ENCODE results near the gene IFNGR2.

The IFNGR2 gene

GRCh38 chr21:33386222-33386784 lies 16.9 kb upstream of the IFNGR2 start:
- H3K4me1 ChIP-seq (ENCODE audit: insufficient read depth, low read length): peaks cover 27% of the 10 kb centered on the region
- no peaks in the 10 kb centered on the region for H3K27me3 ChIP-seq (ENCODE audit: insufficient read depth, low read length, poor library complexity)
- DNase-seq: no peak
- no peak overlapping the region for H2AFZ ChIP-seq (ENCODE audit: low read depth, low read length)
- no peak overlapping the region for H3K9ac ChIP-seq (ENCODE audit: low read depth, low read length)
- no peaks in the 10 kb centered on the region for H3K36me3 ChIP-seq (ENCODE audit: insufficient read depth, low read length)
- no peaks in the 10 kb centered on the region for H4K20me1 ChIP-seq (ENCODE audit: insufficient read depth, low read length)
- ATAC-seq (ENCODE audit: insufficient read depth, low read depth): no peak
- H3K4me2 ChIP-seq (ENCODE audit: insufficient read depth, low read length): no peak overlapping the region
- TF ChIP-seq EZH2 (IDR thresholded peaks at IDR 0.05; ENCODE audit: borderline replicate concordance, low read depth, low read length, severe bottlenecking): no peak
- peak; percentile 42 for TF ChIP-seq CTCF (IDR thresholded peaks at IDR 0.05; ENCODE audit: borderline replicate concordance, extremely low read depth, low read length, poor library complexity, severe bottlenecking)
- H3K9me3 ChIP-seq (ENCODE audit: insufficient read depth, low read length, severe bottlenecking): no peaks in the 10 kb centered on the region
- H3K27ac ChIP-seq (ENCODE audit: low read length): no peak overlapping the region
- H3K4me3 ChIP-seq (ENCODE audit: low read depth in 1 of 2, low read length in 2 of 2): no peak overlapping the region
- H3K79me2 ChIP-seq (ENCODE audit: insufficient read depth, low read length): no peaks in the 10 kb centered on the region

GRCh38 chr21:33387294-33387693 lies 15.9 kb upstream of the IFNGR2 start:
- Histone ChIP-seq H3K9ac (ENCODE audit: low read depth, low read length) (no peak overlapping the region), H3K27ac (ENCODE audit: low read length) (no peak overlapping the region), H4K20me1 (ENCODE audit: insufficient read depth, low read length) (no peaks in the 10 kb centered on the region), H3K9me3 (ENCODE audit: insufficient read depth, low read length, severe bottlenecking) (no peaks in the 10 kb centered on the region), H3K4me3 (ENCODE audit: low read depth in 1 of 2, low read length in 2 of 2) (no peak overlapping the region), H3K27me3 (ENCODE audit: insufficient read depth, low read length, poor library complexity) (no peaks in the 10 kb centered on the region), H3K36me3 (ENCODE audit: insufficient read depth, low read length) (no peaks in the 10 kb centered on the region), H2AFZ (ENCODE audit: low read depth, low read length) (no peak overlapping the region), H3K4me1 (ENCODE audit: insufficient read depth, low read length) (peaks cover 19% of the 10 kb centered on the region), H3K4me2 (ENCODE audit: insufficient read depth, low read length) (no peak overlapping the region), H3K79me2 (ENCODE audit: insufficient read depth, low read length) (no peaks in the 10 kb centered on the region)
- DNase-seq (no peak), ATAC-seq (ENCODE audit: insufficient read depth, low read depth) (no peak)
- TF ChIP-seq CTCF (IDR thresholded peaks at IDR 0.05; ENCODE audit: borderline replicate concordance, extremely low read depth, low read length, poor library complexity, severe bottlenecking) (no peak), EZH2 (IDR thresholded peaks at IDR 0.05; ENCODE audit: borderline replicate concordance, low read depth, low read length, severe bottlenecking) (no peak)

GRCh38 chr21:33388188-33388587 lies 15.0 kb upstream of the IFNGR2 start:
- Histone ChIP-seq H3K9me3 (ENCODE audit: insufficient read depth, low read length, severe bottlenecking) (no peaks in the 10 kb centered on the region), H4K20me1 (ENCODE audit: insufficient read depth, low read length) (no peaks in the 10 kb centered on the region), H3K79me2 (ENCODE audit: insufficient read depth, low read length) (no peaks in the 10 kb centered on the region), H2AFZ (ENCODE audit: low read depth, low read length) (no peak overlapping the region), H3K27ac (ENCODE audit: low read length) (no peak overlapping the region), H3K36me3 (ENCODE audit: insufficient read depth, low read length) (no peaks in the 10 kb centered on the region), H3K9ac (ENCODE audit: low read depth, low read length) (no peak overlapping the region), H3K4me2 (ENCODE audit: insufficient read depth, low read length) (no peak overlapping the region), H3K4me1 (ENCODE audit: insufficient read depth, low read length) (peaks cover 10% of the 10 kb centered on the region), H3K27me3 (ENCODE audit: insufficient read depth, low read length, poor library complexity) (no peaks in the 10 kb centered on the region), H3K4me3 (ENCODE audit: low read depth in 1 of 2, low read length in 2 of 2) (no peak overlapping the region)
- no peak for TF ChIP-seq EZH2 (IDR thresholded peaks at IDR 0.05; ENCODE audit: borderline replicate concordance, low read depth, low read length, severe bottlenecking)
- no peak for TF ChIP-seq CTCF (IDR thresholded peaks at IDR 0.05; ENCODE audit: borderline replicate concordance, extremely low read depth, low read length, poor library complexity, severe bottlenecking)
- ATAC-seq (ENCODE audit: insufficient read depth, low read depth) (no peak), DNase-seq (no peak)

- Histone ChIP-seq H3K79me2 (ENCODE audit: insufficient read depth, low read length) (no peaks in the 10 kb centered on the region), H3K4me1 (ENCODE audit: insufficient read depth, low read length) (no peaks in the 10 kb centered on the region), H3K9me3 (ENCODE audit: insufficient read depth, low read length, severe bottlenecking) (no peaks in the 10 kb centered on the region), H3K9ac (ENCODE audit: low read depth, low read length) (no peak overlapping the region), H3K4me2 (ENCODE audit: insufficient read depth, low read length) (no peak overlapping the region), H2AFZ (ENCODE audit: low read depth, low read length) (no peak overlapping the region), H4K20me1 (ENCODE audit: insufficient read depth, low read length) (no peaks in the 10 kb centered on the region), H3K27me3 (ENCODE audit: insufficient read depth, low read length, poor library complexity) (no peaks in the 10 kb centered on the region), H3K36me3 (ENCODE audit: insufficient read depth, low read length) (no peaks in the 10 kb centered on the region), H3K4me3 (ENCODE audit: low read depth in 1 of 2, low read length in 2 of 2) (no peak overlapping the region), H3K27ac (ENCODE audit: low read length) (no peak overlapping the region)
- ATAC-seq (ENCODE audit: insufficient read depth, low read depth): no peak
- TF ChIP-seq EZH2 (IDR thresholded peaks at IDR 0.05; ENCODE audit: borderline replicate concordance, low read depth, low read length, severe bottlenecking) (no peak), CTCF (IDR thresholded peaks at IDR 0.05; ENCODE audit: borderline replicate concordance, extremely low read depth, low read length, poor library complexity, severe bottlenecking) (no peak)
- DNase-seq: no peak
Observed at GRCh38 chr21:33390479-33390878, 12.7 kb upstream of the IFNGR2 start.

Measured in DND-41 (cell line).